ENCODE results near the gene FOXA3. TPM values are rescaled to one million over a fixed set of nuclear protein-coding genes. Genes with fewer than 3 reads are reported as not detected.

The FOXA3 gene
- total RNA-seq, 1 experiment from 2014 or later: 22.2 TPM

GRCh38 chr19:45900738-45901431 is 36.8 kb downstream of the FOXA3 start:
- Histone ChIP-seq H3K23me2 (ENCODE audit: insufficient read length, low read depth, low read length, poor library complexity, severe bottlenecking) (peaks cover 15% of the 10 kb centered on the region), H3K56ac (ENCODE audit: insufficient read length, low read depth, low read length) (no peak overlapping the region), H3K27me3 (ENCODE audit: insufficient read depth, low read length) (peaks cover 4% of the 10 kb centered on the region; the same call in 1 of the 2 replicates), H3K79me2 (ENCODE audit: insufficient read depth, low read length) (no peaks in the 10 kb centered on the region), H3K4me1 (ENCODE audit: insufficient read depth, low read length) (no peaks in the 10 kb centered on the region), H2AFZ (ENCODE audit: low read length) (no peak overlapping the region), H3K4me2 (ENCODE audit: insufficient read depth, insufficient read length, low read length) (peak overlapping the region; percentile 83), H2BK20ac (ENCODE audit: low read depth, low read length, poor library complexity, severe bottlenecking) (no peak overlapping the region), H3K14ac (ENCODE audit: insufficient read depth, low read length) (no peak overlapping the region), H4K8ac (replicated peaks; ENCODE audit: insufficient read length, low read depth, low read length) (no peak overlapping the region), H4K91ac (ENCODE audit: insufficient read length, low read depth, low read length) (no peak overlapping the region), H3K79me1 (ENCODE audit: insufficient read depth, low read depth, low read length, poor library complexity, severe bottlenecking) (no peaks in the 10 kb centered on the region), H3K4ac (ENCODE audit: low read depth, low read length) (no peak overlapping the region), H3K9ac (ENCODE audit: extremely low read depth, insufficient read length, low read length) (no peak overlapping the region), H3K18ac (ENCODE audit: insufficient read length, low read depth, low read length) (no peak overlapping the region), H3K9me3 (ENCODE audit: control insufficient read depth, low read depth, low read length) (no peaks in the 10 kb centered on the region), H4K20me1 (ENCODE audit: control insufficient read depth, insufficient read depth, insufficient read length) (no peaks in the 10 kb centered on the region), H3K23ac (ENCODE audit: insufficient read length, low read depth, low read length) (no peak overlapping the region), H3K27ac (ENCODE audit: insufficient read length, low read depth, low read length) (no peak overlapping the region), H2BK12ac (ENCODE audit: insufficient read length, low read depth, low read length) (no peak overlapping the region), H2AK5ac (ENCODE audit: insufficient read length, low read length) (no peak overlapping the region), H4K5ac (ENCODE audit: insufficient read length, low read depth, low read length) (no peak overlapping the region), H2BK120ac (ENCODE audit: low read depth, low read length, poor library complexity, severe bottlenecking) (no peak overlapping the region), H2BK15ac (ENCODE audit: low read depth, low read length) (no peak overlapping the region), H3T11ph (ENCODE audit: low read length) (no peak overlapping the region), H2BK5ac (ENCODE audit: insufficient read length, low read length) (no peak overlapping the region)
- Mint-ChIP-seq H3K4me3 (peak overlapping the region; percentile 65 to 78), H3K36me3 (ENCODE audit: insufficient read depth in 1 of 3, low read depth in 3 of 3) (peaks cover 8 to 25% (median 25%) of the 10 kb centered on the region in 3 experiments), H3K27me3 (ENCODE audit: low read depth) (peaks cover 17% of the 10 kb centered on the region), H3K27ac (no peak overlapping the region), H3K4me1 (peaks cover 7 to 12% of the 10 kb centered on the region in 2 experiments), H3K9me3 (no peaks in the 10 kb centered on the region)
- no peak for TF ChIP-seq CTCF (conservative IDR thresholded peaks at IDR 0.05)
- whole genome bisulfite sequencing (ENCODE audit: extremely low coverage, insufficient read length, low lambda C conversion rate): no CpG with 5 or more reads among the region's 22 CpGs
- DNase-seq: peak; percentile 38
